Stimulated activated CD4-positive, alpha-beta T cell treated with anti-CD3 and anti-CD28 coated beads, Interleukin-2, amount 100 ng/mL, for 24 hours (primary cell): ENCODE measurements around the gene CACNA1A.
"Not testable (repeated sequence)": the region's sequence is repeated elsewhere in the genome, so short reads cannot be mapped to it uniquely, and the experiment has no call there.

ENCODE experiments used
- DNase-seq, 2 donors: peaks; one replicate each; pipeline ENCODE4 v3.0.0-alpha.2; 2020

The CACNA1A gene

DNA sequence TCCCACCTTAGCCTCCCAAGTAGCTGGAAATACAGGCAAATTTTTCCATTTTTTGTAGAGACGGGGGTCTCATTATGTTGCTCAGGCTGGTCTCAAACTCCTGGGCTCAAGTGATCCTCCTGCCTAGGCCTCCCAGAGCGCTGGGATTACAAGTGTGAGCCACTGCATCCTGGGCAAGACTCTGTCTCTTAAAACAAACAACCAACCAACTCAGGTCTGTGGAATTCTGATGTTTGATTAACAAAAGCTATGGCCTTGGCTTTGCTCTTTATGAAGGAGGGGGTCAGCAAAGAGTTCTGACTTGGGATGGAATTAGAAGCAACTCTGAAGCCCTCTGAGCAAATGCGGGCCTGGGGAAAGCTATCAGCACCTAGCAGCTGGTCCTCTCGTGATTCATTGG, 238.4 kb downstream of the CACNA1A start:
- no peak for DNase-seq

DNA sequence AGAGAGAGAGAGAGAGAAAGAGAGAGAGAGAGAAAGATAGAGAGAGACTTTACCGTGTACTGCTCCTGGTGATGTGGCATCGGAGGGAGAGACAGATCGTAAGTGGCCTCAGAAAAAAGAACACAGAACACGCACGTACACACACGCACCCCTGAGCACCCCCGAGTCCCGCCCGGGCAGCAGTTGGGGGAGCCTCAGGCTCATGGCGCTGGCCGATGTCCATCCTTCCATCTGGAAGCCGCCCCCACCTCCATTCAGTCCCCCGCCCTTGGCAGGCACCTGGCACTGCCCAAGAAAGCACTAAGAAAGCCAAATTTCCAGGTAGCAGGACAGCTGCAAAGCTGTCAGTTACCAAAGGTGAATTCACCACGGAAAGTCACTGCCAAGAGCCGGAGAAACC, 239.1 kb downstream of the CACNA1A start:
- no peak for DNase-seq

DNA sequence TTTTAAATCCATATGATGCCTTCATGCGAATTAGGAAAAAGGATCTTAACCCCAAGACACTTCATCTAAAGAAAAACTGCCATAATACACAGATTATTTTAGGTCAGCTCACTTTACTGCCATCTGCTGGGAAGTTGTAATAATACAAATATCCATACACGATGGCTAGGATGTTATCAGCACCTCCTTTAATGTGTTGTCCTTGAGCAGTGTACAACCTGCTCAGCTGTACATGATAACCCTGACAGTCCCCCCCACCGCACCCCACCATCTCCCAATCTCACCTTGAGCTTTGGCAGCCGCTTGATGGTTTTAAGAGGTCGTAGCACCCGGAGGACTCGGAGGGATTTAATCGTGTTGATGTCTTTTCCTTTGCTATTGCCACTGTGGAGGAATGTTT, 243.8 kb downstream of the CACNA1A start:
- no peak for DNase-seq

DNA sequence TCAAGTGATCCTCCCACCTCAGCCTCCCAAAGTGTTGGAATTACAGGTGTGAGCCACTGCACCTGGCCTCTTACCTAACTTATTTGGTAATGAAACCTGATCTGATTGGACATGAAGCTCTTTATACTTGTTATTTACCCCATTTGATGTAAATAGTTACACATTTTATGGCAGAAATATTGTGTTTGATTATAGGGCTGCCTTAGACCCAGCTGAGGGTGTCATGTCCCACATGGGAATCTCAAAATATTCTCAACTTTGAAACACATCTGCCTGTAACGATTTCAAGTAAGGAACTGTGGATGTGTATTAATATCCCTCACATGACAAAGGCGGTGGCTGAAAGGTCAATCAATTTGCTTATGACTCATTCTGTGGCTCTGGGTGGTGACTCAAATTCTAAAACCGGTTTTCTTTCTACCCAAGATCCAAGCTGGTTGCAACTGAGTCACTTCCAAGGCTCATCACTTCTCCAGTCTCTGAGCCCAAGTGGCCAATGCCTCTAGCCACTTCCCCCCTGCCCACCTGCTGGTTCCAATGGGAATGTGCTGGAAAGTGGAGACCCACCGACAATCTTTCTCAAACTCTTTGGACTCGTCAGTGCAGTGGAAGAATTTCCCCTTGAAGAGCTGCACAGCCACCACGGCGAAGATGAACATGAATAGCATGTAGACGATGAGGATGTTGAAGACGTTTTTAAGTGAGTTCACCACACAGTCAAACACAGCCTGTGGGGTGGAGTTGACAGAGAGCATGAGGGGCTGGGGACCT, 245.2 kb downstream of the CACNA1A start:
- peak; percentile 20 to 29 for DNase-seq

DNA sequence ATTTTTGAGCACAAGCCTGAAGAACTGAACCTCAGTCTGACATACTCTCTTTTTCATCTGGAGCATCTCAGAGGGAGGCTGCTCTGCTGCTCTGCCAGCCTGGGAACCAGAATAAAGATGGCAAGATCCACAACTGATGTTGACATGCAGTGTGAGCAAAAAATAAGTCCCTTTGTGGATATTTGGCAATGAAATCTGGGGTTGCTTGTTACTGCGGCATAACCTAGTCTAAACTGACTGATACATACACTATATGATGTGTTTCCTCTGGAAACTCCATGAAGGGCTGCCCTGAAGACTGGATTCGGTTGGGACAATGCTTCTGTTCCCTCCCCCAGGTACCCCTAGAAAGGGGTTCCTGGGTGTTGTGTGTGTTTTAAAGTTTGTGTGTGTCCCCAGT, 249.4 kb downstream of the CACNA1A start:
- no peak for DNase-seq

DNA sequence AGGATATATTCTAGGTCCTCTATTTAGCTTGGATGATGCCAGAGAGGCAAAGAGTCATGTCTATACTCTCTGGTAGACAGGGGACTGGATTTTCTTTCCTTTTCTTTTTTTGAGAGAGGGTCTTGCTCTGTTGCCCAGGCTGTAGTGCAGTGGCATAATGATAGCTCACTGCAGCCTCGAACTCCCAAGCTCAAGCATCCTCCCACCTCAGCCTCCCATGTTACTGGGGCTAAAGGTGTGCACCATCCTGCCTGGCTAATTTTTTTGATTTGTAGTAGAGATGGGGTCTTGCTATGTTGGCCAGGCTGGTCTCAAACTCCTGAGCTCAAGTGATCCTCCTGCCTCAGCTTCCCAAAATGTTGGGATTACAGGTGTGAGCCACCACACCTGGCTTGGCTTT, 249.9 kb downstream of the CACNA1A start:
- DNase-seq: not testable (repeated sequence)

DNA sequence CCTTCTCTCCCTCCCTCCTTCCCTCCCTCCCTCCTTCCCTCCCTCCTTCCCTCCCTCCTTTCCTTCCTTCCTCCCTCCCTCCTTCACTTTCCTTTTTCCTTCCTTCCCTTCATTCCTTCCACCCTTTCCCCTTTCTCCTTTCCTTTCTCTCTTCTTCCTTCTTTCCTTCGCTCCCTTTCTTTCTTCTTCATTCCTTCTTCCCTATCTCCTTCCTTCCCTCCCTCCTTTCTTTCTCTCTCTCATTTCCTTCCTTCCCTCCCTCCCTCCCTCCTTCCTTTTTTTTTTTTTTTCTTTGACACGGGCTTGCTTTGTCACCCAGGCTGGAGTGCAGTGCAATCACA, 250.6 kb downstream of the CACNA1A start:
- no peak for DNase-seq

DNA sequence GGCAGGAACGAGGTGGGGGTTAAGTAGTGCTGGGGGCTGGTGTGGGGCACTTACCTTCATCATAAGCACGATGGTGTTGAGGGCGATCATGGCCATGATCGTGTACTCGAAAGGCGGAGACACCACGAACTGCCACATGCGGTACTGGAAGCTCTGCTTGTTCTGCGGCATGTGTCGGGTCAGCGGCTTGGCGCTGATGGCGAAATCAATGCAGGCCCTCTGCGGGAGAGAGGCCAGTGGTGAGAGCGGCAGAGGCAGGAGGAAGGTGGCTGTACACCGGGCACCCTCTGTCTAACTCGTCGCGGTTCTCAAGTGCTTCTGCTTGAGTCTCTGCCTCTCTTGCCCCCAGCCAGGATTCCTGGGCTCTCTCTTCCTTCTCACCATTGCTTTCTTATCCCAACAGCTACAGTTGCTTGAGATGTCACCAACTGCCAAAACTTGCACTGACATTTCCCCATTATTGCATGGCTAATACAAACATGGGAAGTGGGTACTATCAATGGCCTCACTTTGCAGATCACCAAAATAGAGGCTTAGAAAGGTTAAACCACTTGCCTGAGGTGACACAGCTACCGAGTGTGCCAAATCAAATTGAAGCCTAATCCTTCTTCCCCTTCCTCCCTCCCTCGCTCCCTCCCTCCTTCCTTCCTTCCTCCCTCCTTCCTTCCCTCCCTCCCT, 251.1 kb downstream of the CACNA1A start:
- DNase-seq: no peak

DNA sequence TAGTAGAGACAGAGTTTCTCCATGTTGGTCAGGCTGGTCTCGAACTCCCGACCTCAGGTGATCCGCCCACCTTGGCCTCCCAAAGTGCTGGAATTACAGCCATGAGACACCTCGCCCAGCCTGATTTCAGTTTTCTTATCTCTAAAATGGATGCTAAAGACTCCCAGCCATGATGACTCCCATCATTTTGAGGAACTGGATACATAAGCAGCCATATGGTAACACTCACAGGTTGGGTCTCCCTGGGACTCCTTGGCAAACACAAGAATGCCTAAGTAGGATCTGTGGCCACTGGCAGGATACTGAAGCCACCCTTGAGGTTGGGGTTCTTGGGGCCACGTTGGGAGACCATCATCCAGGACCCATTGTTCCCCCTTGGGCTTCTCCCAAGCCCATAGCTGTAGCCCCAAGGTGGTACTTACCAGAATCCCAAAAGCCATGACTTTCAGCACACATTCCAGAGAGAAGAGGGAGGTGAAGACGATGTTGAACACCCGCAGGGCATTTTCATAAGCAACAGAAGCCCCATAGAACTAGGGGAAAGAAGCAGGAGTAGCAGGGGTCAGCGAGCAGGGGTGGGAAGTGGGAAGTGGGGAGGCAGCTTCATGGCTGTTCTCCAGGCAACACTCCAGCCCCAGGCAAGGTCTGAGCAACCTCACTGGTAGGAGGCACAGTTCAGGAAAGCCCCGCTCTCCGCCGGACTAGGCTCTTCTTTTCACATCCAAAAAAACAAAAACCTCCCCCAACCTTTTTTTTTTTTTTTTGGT, 253.5 kb downstream of the CACNA1A start:
- no peak for DNase-seq

DNA sequence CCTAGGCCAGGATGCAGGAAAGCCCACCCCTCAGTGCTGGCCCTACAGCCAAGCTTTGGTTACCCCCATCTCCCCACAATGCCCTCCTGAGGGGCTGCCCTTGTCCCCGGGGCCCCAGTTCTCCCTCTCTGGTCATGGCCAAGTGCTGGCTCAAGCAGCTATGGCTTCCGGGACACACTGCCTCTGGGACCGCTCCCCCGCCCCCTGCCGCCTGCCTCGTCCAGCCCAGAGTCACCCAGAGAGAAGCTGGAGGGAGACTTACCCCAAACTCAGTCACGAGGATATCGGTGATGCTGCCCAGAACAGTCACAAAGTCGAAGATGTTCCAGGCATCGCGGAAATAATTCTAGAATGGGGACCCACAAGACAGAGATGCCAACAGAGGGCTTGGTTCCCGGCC, 261.4 kb downstream of the CACNA1A start:
- DNase-seq: no peak

DNA sequence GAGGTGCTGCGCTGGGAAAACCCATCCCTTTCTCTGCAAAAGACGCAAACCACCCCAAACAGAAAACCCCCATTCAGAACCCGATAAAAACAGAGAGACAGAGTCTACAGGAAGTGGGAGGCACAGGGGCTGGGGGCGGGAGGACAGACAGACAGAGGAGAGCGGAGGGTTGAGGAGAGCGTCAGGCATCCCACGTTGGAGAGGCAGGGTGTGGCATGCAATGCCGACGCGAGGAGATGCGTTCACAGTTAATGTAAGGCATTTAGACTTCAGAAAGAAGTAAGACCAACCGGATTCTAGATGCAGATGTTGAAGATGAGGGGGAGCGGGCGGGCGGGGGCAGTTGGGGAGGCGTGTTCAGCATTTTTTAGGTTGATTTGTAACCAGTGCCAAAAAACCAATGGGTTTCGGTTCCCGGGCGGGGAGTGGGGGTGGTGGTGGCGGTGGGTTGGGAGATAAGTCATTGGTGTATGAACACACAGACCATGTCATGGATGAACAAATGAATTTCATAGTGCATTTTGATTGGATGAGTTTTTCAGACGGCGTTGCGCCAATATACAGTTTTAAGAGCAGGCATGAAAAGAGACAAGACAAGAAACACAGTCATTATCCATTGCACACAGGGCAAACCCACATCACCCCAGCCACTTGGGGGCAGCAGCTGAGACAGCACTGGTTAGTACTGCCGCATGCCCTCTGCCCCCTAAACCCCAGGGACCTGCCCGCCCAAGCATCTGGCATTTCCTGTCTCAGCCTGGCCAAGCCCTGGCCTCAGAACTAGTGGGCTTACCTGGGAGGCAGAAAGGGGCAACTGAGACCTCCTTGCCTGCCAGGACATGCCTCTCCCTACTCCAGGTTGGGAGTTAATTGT, 264.8 kb downstream of the CACNA1A start:
- peak; percentile 26 to 36 for DNase-seq

DNA sequence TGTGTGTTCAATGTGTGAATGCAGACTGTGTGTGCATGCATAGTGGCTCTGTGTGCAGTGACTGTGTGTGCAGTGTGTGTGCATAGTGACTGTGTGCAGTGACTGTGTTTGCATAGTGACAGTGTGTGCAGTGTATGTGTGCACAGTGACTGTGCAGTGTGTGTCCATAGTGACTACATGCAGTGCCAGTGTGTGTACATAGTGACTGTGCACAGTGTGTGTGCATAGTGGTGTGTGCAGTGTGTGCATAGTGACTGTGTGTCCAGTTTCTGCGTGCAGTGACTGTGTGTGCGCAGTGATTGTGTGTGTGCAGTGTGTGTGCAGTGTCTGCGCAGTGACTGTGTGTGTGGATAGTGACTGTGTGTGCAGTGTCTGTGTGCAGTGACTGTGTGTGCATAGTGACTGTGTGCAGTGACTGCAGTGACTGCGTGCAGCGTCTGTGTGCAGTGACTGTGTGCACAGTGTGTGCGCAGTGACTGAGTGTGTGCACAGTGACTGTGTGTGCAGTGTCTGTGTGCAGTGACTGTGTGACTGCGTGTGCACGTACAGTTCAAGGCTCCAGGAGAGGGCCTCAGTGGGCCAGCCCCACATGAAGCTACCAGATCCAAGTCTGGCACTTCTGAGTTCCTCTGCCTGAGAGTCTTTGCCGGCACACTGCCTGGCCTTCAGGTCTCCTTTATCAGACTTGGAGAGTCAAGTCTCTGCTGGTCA, 265.8 kb downstream of the CACNA1A start:
- DNase-seq: no peak

DNA sequence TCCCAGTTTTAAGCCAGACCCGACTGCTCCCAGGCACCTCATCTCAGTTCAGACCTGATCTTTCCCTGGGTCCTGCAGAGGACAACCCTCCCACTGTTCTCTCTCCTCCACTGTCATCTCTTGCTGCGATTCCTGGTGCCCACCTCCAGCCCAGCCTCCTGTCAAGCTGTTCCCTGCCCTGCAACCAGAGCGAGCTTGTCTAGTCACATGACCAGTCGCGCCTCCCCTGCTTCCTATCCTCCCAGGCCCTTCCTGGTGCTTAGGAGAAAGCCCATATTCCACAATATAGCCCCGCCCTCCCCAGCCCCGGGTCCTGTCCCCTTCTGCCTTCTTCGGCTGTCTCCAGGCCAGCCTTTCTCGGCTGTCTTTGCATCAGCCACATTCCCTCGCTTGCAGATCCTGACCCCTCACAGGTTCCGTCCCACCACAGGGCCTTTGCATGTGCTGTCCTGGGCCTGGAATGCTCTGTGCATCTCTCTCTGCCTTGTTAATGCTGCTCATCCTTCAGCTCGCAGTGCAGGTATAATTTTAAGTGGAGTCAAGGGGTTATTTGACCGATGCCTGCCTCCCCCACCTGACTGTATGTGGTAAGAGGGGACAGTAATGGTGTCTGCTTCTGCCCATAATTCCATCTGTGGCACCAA, 267.3 kb downstream of the CACNA1A start:
- no peak for DNase-seq

DNA sequence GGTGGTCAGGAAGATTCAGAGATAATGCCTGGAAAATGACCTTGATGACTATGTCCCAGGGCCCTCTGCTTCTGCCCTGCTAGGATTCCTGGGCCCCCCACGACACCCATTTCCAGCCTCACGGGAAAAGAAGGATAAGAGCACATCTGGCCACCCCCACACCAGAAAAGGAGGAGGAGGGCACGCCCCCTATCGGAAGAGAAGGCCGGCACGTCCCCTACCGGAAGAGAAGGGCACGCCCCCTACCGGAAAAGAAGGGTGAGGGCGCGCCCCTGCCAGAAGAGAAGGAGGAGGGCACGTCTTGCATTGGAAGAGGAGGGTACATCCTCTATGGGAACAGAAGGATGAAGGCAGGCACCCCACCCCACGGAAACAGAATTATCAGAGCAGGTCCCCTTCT, 271.8 kb downstream of the CACNA1A start:
- DNase-seq: peak; percentile 71 to 72

DNA sequence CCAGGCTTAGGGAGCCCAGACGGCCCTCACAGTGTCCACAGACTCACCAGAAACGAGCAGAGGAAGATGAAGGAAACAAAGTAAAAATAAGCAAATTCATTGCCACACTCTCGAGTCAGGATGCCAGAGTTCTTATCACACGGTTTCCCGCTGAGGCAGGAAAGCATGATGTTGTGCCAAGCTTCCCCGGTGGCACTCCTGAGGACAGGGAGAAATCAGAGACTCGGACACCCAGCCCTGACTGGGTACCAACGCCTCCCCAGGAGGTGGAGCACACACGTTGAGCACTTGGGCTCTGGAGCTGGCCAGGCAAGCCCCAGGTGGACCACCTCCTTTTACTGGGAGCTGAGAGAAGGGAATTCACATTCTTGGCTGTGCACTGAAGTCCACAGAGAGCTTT, 274.6 kb downstream of the CACNA1A start:
- DNase-seq: no peak

DNA sequence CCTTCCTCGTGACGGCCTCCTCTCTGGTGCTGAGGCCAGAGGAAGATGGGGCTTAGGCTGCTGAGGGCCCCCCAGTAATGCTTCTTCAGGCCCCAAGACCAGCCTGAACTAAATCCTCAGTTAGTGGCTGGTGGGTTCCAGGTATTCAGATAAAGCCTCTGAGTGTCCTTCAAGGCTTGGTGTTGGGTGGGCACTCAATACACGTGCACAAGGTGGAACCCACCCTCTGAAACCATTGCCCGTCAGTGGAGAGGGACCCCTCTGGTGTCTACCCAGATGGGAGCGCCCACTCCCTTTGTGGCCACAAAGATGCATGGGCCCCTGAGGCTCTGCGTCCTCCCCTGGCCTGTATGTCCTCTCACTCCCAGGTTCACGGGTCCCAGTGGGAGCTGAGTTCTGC, 277.0 kb downstream of the CACNA1A start:
- DNase-seq: no peak

DNA sequence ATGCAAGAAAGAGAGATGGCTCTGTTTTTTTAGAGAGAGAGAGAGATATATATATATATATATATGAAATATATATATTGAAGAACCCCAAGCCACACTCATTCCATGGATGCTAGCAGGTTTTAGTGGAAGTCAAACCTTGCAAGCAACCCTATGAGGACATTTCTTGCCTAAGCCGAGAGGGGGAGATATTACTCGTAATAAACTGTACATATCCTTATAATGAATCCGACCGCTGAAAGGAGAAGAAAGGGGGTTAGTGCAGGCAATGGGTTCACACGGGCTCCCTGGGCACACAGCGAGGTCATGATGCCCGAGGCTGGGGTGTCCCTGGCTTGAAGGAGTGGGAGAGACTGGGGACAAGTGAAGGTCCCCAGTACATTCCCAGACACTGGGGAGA, 277.7 kb downstream of the CACNA1A start:
- no peak for DNase-seq

DNA sequence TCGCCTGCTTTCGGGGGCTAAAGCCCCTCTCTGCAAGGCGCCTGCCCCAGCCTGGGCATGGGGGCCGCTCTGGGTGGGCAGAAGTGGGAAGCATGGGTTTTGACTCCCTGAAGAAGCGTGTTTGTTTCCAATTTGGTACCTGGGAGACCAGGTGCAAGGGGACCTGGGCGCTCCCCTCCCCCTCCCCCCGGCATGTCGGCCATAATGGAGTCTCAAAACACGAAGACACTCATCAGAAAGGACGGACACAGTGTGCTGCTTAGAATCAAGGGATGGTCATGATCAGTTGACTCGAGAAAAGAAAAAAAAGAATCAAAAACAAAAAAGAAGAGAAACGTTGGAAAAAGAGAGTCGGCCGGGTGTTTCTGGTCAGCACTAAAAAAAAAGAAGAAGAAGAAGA, 279.3 kb downstream of the CACNA1A start:
- DNase-seq: no peak

DNA sequence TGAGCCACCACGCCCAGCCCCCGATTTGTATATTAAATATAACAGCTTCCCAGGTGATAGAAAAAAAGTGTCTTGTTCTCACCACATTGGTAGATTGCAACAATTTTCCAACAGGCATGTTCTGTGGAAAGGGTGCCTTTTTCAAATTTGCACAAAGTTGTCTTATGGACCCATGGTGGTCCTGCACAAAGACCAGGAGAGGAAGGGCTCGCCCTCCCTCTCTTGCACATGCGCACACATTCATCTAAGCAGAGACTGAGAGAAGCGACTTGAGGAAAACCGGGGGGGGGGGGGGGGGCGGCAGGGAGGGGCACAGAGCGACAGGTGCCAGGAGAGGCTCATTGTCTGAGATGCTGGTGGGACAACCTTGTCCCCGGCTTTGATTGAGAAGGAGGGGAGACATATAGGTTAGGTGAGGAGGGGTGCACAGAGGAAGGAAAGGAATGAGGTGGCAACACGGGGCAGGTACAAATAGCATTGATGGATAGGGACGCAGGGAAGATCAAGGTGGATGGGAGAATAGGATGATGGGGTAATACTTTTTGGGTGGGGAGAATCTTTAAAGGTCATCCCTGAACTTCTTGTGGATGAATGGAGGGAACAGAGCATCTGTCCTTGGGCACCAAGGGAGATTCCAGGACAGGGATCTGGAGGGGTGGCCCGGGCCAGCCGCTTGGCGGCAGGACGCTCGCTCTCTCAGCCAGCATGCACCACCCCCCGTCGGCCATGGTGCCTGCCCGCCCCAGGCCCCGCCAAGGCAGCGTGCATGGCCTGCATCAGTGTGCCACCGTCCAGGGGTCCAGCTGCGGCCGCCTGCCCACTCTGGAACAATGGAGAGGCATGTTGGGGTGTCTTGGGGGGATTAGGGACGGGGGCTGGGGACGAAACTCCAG, 280.1 kb downstream of the CACNA1A start:
- no peak for DNase-seq

DNA sequence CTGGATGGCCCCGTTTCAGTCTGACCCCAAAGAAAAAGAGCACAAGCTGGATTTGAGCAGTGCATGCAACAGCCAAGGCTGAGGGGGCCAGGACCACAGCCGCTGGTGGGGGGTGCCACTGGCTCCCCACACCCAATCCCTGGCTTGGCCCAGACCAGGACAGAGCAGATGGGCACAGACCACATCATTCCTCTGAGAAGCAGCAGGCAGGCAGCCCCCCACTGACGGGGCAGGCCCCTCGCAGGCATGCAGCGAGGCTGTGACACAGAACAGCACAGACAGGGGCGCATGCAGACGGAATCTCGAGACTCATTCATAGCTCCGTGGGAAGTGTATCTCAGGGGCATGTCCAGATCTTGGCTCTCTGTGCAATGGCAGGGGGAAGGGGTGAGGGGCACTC, 281.2 kb downstream of the CACNA1A start:
- DNase-seq: no peak

DNA sequence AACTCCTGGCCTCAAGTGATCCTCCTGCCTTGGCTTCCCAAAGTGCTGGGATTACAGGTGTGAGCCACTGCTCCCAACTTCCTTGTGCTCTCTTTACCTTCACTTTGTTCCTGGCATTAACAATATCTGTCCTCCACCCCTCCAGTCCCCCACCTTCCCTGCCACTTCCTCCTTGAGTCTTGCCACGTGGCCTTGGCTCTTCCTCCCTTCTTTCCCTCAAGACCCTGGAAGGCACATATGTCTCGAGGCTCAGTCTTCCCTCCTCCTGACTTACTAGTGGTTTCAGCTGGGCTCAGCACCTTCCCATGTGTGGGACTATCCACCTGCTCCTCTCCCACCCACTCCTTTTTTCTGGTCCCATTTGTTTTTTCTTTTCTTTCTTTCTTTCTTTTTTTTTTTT, 285.4 kb downstream of the CACNA1A start:
- DNase-seq: no peak
